Caco-2 (cell line): ENCODE data around the gene IFITM2. TPM values are rescaled to one million over a fixed set of nuclear protein-coding genes. Genes with fewer than 3 reads are reported as not detected.
"Not testable (repeated sequence)": the region's sequence is repeated elsewhere in the genome, so short reads cannot be mapped to it uniquely, and the experiment has no call there.

Source experiments
- BruUV-seq: library from RNA; stranded (reverse); fragments of 400-500 nt; replicated peaks from 2 replicates; lab custom pipeline; 2021; lab: Mats Ljungman, UMichigan
- CTCF ChIA-PET: fragments of 300-600 bp; sonication (Branson Sonifier 250); formaldehyde crosslinking; loops from one replicate; lab custom pipeline; 2022; ENCODE audit warnings: antibody characterized with exemption; lab: Charles Lee
- POLR2A ChIA-PET: fragments of 300-600 bp; sonication (Branson Sonifier 250); formaldehyde crosslinking; loops from one replicate; lab custom pipeline; 2022; ENCODE audit warnings: antibody characterized with exemption; lab: Charles Lee
- DNase-seq, 2 experiments: peaks; one replicate each; pipeline versions ENCODE4 v3.0.0 to v3.0.0-alpha.2; 2020 to 2022
- H3K27me3 ChIP-seq: replicated peaks from 2 replicates; pipeline ENCODE4 v1.6.0; 2011; ENCODE audit warnings: low read length; ENCODE audit not compliant: control insufficient read depth, insufficient read depth
- H3K36me3 ChIP-seq: 2 replicates; pipeline ENCODE4 v1.5.1; 2011; ENCODE audit warnings: low read length; ENCODE audit not compliant: control insufficient read depth, insufficient read depth
- H3K4me1 ChIP-seq: fragments of 250-450 bp; sonication (Bioruptor Pico); 2 replicates; pipeline ENCODE4 v1.5.1; 2020; ENCODE audit warnings: mild to moderate bottlenecking
- H3K4me3 ChIP-seq: 2 replicates; pipeline ENCODE4 v1.5.1; 2011; ENCODE audit warnings: low read depth, mild to moderate bottlenecking, control low read depth, low read length
- H3K9me3 ChIP-seq: fragments of 250-450 bp; sonication (Bioruptor Pico); 2 replicates; pipeline ENCODE4 v1.5.1; 2020; ENCODE audit warnings: mild to moderate bottlenecking, moderate library complexity
- H3K27ac Mint-ChIP-seq: one replicate; pipeline ENCODE4 v1.8.0; 2022; ENCODE audit warnings: mixed read lengths; ENCODE audit not compliant: unreplicated experiment
- H3K27me3 Mint-ChIP-seq: one replicate; pipeline ENCODE4 v1.8.0; 2022; ENCODE audit warnings: mixed read lengths; ENCODE audit not compliant: insufficient read depth, unreplicated experiment
- H3K36me3 Mint-ChIP-seq: one replicate; pipeline ENCODE4 v1.8.0; 2022; ENCODE audit warnings: mild to moderate bottlenecking, mixed read lengths; ENCODE audit not compliant: insufficient read depth, unreplicated experiment
- H3K4me1 Mint-ChIP-seq: one replicate; pipeline ENCODE4 v1.8.0; 2022; ENCODE audit warnings: low read depth, mixed read lengths; ENCODE audit not compliant: unreplicated experiment
- H3K4me3 Mint-ChIP-seq: one replicate; pipeline ENCODE4 v1.8.0; 2022; ENCODE audit warnings: mild to moderate bottlenecking, moderate library complexity, mixed read lengths; ENCODE audit not compliant: unreplicated experiment
- H3K9me3 Mint-ChIP-seq: one replicate; pipeline ENCODE4 v1.8.0; 2022; ENCODE audit warnings: mixed read lengths; ENCODE audit not compliant: unreplicated experiment
- CTCF ChIP-seq, 2 experiments: fragments of 200-600 bp in 1 of 2; IDR thresholded peaks; 1 replicate in 1 of 2; 2 replicates in 1 of 2; pipeline versions ENCODE4 v1.5.1 to v1.8.0; 2011 to 2022; ENCODE audit warnings: antibody characterized with exemption in 1 of 2, control low read depth in 1 of 2, inconsistent platforms in 1 of 2, low read depth in 1 of 2, low read length in 1 of 2, mild to moderate bottlenecking in 1 of 2, moderate library complexity in 1 of 2; ENCODE audit not compliant: insufficient read depth in 1 of 2, severe bottlenecking in 1 of 2, unreplicated experiment in 1 of 2
- intact Hi-C: fragments of 100-400 bp; cut with micrococcal nuclease; formaldehyde crosslinking; loops from one replicate; pipeline ENCODE4 v1.10.0; 2022; ENCODE audit not compliant: unreplicated experiment
- total RNA-seq: library from RNA; stranded (reverse); gene quantifications from 2 replicates; pipeline ENCODE4 v1.2.3, GENCODE V29; 2022

IFITM2 gene
- total RNA-seq, 1 experiment from 2014 or later = 7.3 TPM

GRCh38 chr11:342328-342727, 34.7 kb downstream of the IFITM2 start:
- H3K4me3 Mint-ChIP-seq = no peak overlapping the region
- CTCF ChIA-PET = no interaction called here
- H3K27ac Mint-ChIP-seq = no peak overlapping the region
- Histone ChIP-seq H3K4me3 (no peak overlapping the region), H3K4me1 (no peaks in the 10 kb centered on the region), H3K9me3 (no peaks in the 10 kb centered on the region), H3K36me3 (no peaks in the 10 kb centered on the region), H3K27me3 (no peaks in the 10 kb centered on the region)
- no peak for TF ChIP-seq CTCF (IDR thresholded peaks at IDR 0.05; ENCODE audit: insufficient read depth in 1 of 2, low read depth in 1 of 2, low read length in 1 of 2, severe bottlenecking in 1 of 2, unreplicated experiment in 1 of 2)
- H3K4me1 Mint-ChIP-seq = peaks cover 6% of the 10 kb centered on the region
- H3K36me3 Mint-ChIP-seq = no peaks in the 10 kb centered on the region
- peaks cover 3% of the 10 kb centered on the region for H3K27me3 Mint-ChIP-seq
- POLR2A ChIA-PET = no interaction called here
- no peaks in the 10 kb centered on the region for H3K9me3 Mint-ChIP-seq
- BruUV-seq = no TSS peak
- no peak for DNase-seq
- intact Hi-C loops = no loop called here

GRCh38 chr11:344836-345578, 37.4 kb downstream of the IFITM2 start:
- no peak for DNase-seq
- TF ChIP-seq CTCF (IDR thresholded peaks at IDR 0.05; ENCODE audit: insufficient read depth in 1 of 2, low read depth in 1 of 2, low read length in 1 of 2, severe bottlenecking in 1 of 2, unreplicated experiment in 1 of 2) = no peak
- Histone ChIP-seq H3K4me3 (no peak overlapping the region), H3K36me3 (no peaks in the 10 kb centered on the region), H3K27me3 (no peaks in the 10 kb centered on the region), H3K9me3 (no peaks in the 10 kb centered on the region), H3K4me1 (no peaks in the 10 kb centered on the region)
- Mint-ChIP-seq H3K27me3 (peaks cover 3% of the 10 kb centered on the region), H3K9me3 (no peaks in the 10 kb centered on the region), H3K27ac (no peak overlapping the region), H3K4me3 (no peak overlapping the region), H3K4me1 (peaks cover 10% of the 10 kb centered on the region), H3K36me3 (no peaks in the 10 kb centered on the region)
- intact Hi-C loops = no loop called here
- CTCF ChIA-PET = no interaction called here
- BruUV-seq = no TSS peak
- POLR2A ChIA-PET = no interaction called here

GRCh38 chr11:346529-346928, 38.9 kb downstream of the IFITM2 start:
- BruUV-seq = no TSS peak
- CTCF ChIA-PET = no interaction called here
- POLR2A ChIA-PET = no interaction called here

GRCh38 chr11:349270-349954, 41.8 kb downstream of the IFITM2 start:
- H3K4me3 ChIP-seq, BruUV-seq, H3K9me3 ChIP-seq, DNase-seq, POLR2A ChIA-PET, H3K27ac Mint-ChIP-seq, H3K27me3 Mint-ChIP-seq, CTCF ChIA-PET, H3K27me3 ChIP-seq, H3K4me3 Mint-ChIP-seq, H3K36me3 Mint-ChIP-seq, intact Hi-C loops, H3K36me3 ChIP-seq, H3K9me3 Mint-ChIP-seq: not testable (repeated sequence)
- H3K4me1 ChIP-seq = peaks cover 28% of the 10 kb centered on the region
- peaks cover 32% of the 10 kb centered on the region for H3K4me1 Mint-ChIP-seq

More at GRCh38 chr11:346529-346928, 38.9 kb downstream of the IFITM2 start:
- no peak overlapping the region for H3K4me3 ChIP-seq
- H3K27ac Mint-ChIP-seq = no peak overlapping the region
- H3K4me3 Mint-ChIP-seq = no peak overlapping the region
- intact Hi-C loops = no loop called here
- no peak for TF ChIP-seq CTCF (IDR thresholded peaks at IDR 0.05; ENCODE audit: insufficient read depth in 1 of 2, low read depth in 1 of 2, low read length in 1 of 2, severe bottlenecking in 1 of 2, unreplicated experiment in 1 of 2)
- no peaks in the 10 kb centered on the region for H3K36me3 ChIP-seq
- H3K9me3 ChIP-seq = no peaks in the 10 kb centered on the region
- H3K4me1 Mint-ChIP-seq = peaks cover 20% of the 10 kb centered on the region
- no peak for DNase-seq
- no peaks in the 10 kb centered on the region for H3K36me3 Mint-ChIP-seq
- no peaks in the 10 kb centered on the region for H3K27me3 ChIP-seq
- H3K9me3 Mint-ChIP-seq = no peaks in the 10 kb centered on the region
- H3K4me1 ChIP-seq = peaks cover 9% of the 10 kb centered on the region
- no peaks in the 10 kb centered on the region for H3K27me3 Mint-ChIP-seq
